HUES6 (cell line): Measurements from ENCODE around the gene IL6R.

Experiments
- H3K27ac ChIP-seq: 2 replicates; pipeline ENCODE4 v1.7.0; 2013; ENCODE audit warnings: low read depth, mild to moderate bottlenecking, low read length, inconsistent platforms
- H3K27me3 ChIP-seq: 2 replicates; pipeline ENCODE4 v1.6.1; 2013; ENCODE audit warnings: low read length; ENCODE audit not compliant: control insufficient read depth, insufficient read depth
- H3K36me3 ChIP-seq: 2 replicates; pipeline ENCODE4 v1.6.1; 2013; ENCODE audit warnings: low read length; ENCODE audit not compliant: control insufficient read depth, insufficient read depth
- H3K4me1 ChIP-seq: 2 replicates; pipeline ENCODE4 v1.6.1; 2013; ENCODE audit warnings: low read length; ENCODE audit not compliant: control insufficient read depth, insufficient read depth
- H3K4me3 ChIP-seq: 2 replicates; pipeline ENCODE4 v1.5.1; 2013; ENCODE audit warnings: low read depth, low read length
- H3K9ac ChIP-seq: one replicate; pipeline ENCODE4 v1.6.1; 2013; ENCODE audit warnings: mild to moderate bottlenecking, low read length
- H3K9me3 ChIP-seq: 2 replicates; pipeline ENCODE4 v1.6.1; 2013; ENCODE audit warnings: low read depth, low read length; ENCODE audit not compliant: control insufficient read depth, insufficient read depth

Gene IL6R

GRCh38 chr1:154488922-154489321 lies 83.8 kb downstream of the IL6R start:
- Histone ChIP-seq H3K27ac (no peak overlapping the region), H3K4me3 (no peak overlapping the region), H3K27me3 (peaks cover 9% of the 10 kb centered on the region), H3K4me1 (peaks cover 14% of the 10 kb centered on the region), H3K36me3 (no peaks in the 10 kb centered on the region), H3K9me3 (no peaks in the 10 kb centered on the region), H3K9ac (no peak overlapping the region)

DNA sequence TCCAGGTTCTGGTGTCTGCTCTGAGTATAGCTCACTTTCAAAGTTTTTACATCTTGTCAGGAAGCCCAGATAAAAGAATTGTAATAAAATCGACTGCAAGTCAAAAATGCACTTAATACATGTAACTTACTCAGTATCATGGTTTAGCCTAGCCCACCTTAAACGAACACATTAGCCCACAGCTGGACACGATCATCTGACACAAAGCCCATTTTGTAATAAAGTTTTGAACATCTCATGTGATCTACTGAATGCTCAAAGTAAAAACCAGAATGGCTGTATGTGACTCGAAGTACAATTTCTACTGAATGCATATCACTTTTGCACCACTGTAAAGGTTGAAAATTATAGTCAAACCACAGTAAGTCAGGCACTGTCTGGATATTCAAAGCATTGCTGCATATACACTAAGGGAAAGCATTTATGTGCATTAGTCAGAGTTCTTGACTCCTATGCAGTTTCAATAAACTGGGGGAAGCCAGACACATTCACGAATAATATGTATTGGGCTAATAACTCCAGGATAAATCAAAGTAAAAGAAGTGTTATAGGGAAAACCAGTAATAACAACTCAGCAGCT lies 84.6 kb downstream of the IL6R start:
- Histone ChIP-seq H3K36me3 (no peaks in the 10 kb centered on the region), H3K27me3 (peaks cover 9% of the 10 kb centered on the region), H3K9me3 (no peaks in the 10 kb centered on the region), H3K9ac (no peak overlapping the region), H3K27ac (no peak overlapping the region), H3K4me3 (no peak overlapping the region), H3K4me1 (peaks cover 14% of the 10 kb centered on the region)

- peaks cover 14% of the 10 kb centered on the region for H3K4me1 ChIP-seq
- no peaks in the 10 kb centered on the region for H3K9me3 ChIP-seq
- H3K27me3 ChIP-seq: peaks cover 9% of the 10 kb centered on the region
Observed at GRCh38 chr1:154490317-154490716, 85.2 kb downstream of the IL6R start.

DNA sequence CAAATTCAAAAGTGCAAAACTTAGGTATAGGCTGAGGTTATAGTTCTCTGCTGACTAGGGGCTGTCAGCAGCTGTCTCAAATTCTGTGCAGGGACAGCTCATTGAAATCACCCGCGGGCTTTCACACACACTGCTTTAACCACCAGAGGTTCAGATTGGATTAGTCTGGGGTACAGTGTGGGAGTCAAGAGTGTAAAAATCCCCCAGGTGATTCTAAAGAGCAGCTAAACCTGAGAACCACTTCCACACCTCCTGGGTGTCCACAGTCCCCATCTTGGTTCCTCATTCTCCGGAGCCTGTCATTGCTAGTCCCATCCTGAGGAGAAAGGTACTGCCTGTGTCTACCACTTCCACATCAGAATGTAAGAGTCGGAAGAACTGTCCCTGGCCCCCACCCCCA lies 87.0 kb downstream of the IL6R start:
- no peaks in the 10 kb centered on the region for H3K36me3 ChIP-seq
- no peak overlapping the region for H3K9ac ChIP-seq
- no peak overlapping the region for H3K27ac ChIP-seq
- H3K9me3 ChIP-seq: no peaks in the 10 kb centered on the region
- H3K27me3 ChIP-seq: peaks cover 9% of the 10 kb centered on the region
- peaks cover 14% of the 10 kb centered on the region for H3K4me1 ChIP-seq
- H3K4me3 ChIP-seq: no peak overlapping the region

More at GRCh38 chr1:154490317-154490716, 85.2 kb downstream of the IL6R start:
- H3K27ac ChIP-seq: no peak overlapping the region
- no peak overlapping the region for H3K9ac ChIP-seq
- no peaks in the 10 kb centered on the region for H3K36me3 ChIP-seq
- no peak overlapping the region for H3K4me3 ChIP-seq

DNA sequence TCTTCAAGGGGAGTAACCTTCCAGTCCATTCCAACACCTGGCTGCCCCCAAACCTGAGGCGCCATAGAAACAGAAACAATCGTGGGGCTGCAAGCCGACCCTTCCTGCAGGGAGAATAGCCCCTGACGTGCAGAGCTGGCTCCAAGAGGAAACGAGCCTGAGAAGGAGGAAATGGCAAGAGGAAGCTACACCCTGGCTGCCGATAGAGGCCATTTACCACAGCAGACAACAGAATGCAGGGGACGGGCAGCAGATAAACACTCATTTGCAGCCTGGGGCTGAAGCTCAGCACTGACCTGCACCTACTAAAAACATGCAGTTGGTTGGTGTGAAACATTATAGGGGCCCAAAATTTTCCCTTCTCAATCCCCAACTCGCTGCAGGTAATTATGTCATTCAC lies 88.1 kb downstream of the IL6R start:
- Histone ChIP-seq H3K27me3 (peaks cover 9% of the 10 kb centered on the region), H3K27ac (no peak overlapping the region), H3K36me3 (no peaks in the 10 kb centered on the region), H3K9ac (no peak overlapping the region), H3K4me3 (no peak overlapping the region), H3K9me3 (no peaks in the 10 kb centered on the region), H3K4me1 (peaks cover 14% of the 10 kb centered on the region)

- H3K4me3 ChIP-seq: no peak overlapping the region
- H3K27ac ChIP-seq: no peak overlapping the region
- H3K4me1 ChIP-seq: peaks cover 10% of the 10 kb centered on the region
- H3K36me3 ChIP-seq: no peaks in the 10 kb centered on the region
- H3K27me3 ChIP-seq: peaks cover 33% of the 10 kb centered on the region
- no peaks in the 10 kb centered on the region for H3K9me3 ChIP-seq
- no peak overlapping the region for H3K9ac ChIP-seq
Observed at GRCh38 chr1:154495496-154496273, 90.5 kb downstream of the IL6R start.

- H3K9ac ChIP-seq: no peak overlapping the region
- peaks cover 12% of the 10 kb centered on the region for H3K4me1 ChIP-seq
- no peak overlapping the region for H3K27ac ChIP-seq
- peaks cover 36% of the 10 kb centered on the region for H3K27me3 ChIP-seq
- H3K36me3 ChIP-seq: no peaks in the 10 kb centered on the region
- H3K9me3 ChIP-seq: no peaks in the 10 kb centered on the region
- no peak overlapping the region for H3K4me3 ChIP-seq
Observed at GRCh38 chr1:154496383-154496782, 91.2 kb downstream of the IL6R start.

GRCh38 chr1:154497026-154497806 lies 92.1 kb downstream of the IL6R start:
- Histone ChIP-seq H3K27ac (no peak overlapping the region), H3K4me1 (peaks cover 12% of the 10 kb centered on the region)

GRCh38 chr1:154499446-154499845 lies 94.3 kb downstream of the IL6R start:
- peaks cover 62% of the 10 kb centered on the region for H3K27me3 ChIP-seq
- H3K36me3 ChIP-seq: no peaks in the 10 kb centered on the region

More at GRCh38 chr1:154497026-154497806, 92.1 kb downstream of the IL6R start:
- Histone ChIP-seq H3K4me3 (no peak overlapping the region), H3K36me3 (no peaks in the 10 kb centered on the region), H3K27me3 (peaks cover 39% of the 10 kb centered on the region), H3K9ac (no peak overlapping the region), H3K9me3 (no peaks in the 10 kb centered on the region)

DNA sequence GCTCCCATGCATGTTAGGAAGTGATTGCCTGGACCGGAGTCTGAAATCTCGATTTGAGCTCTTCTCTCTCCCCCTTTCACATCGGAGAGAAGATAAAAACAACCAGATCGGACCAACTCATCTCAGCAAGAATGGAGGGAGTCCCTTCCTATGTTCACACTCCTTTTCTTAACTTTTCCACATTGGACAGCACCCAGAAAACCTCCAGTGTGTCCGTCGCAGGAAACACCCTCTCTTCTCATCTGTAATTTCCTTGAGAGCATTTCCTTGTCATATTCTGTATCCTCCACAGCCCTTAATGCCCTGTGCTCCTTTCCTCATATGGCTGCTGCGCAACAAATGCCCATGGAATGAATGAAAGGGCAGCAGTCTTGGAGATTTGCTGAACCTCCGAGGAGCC lies 95.4 kb downstream of the IL6R start:
- Histone ChIP-seq H3K27me3 (peaks cover 70% of the 10 kb centered on the region), H3K4me1 (peaks cover 2% of the 10 kb centered on the region; the same call in 1 of the 2 replicates), H3K4me3 (no peak overlapping the region), H3K27ac (no peak overlapping the region), H3K9ac (no peak overlapping the region), H3K36me3 (no peaks in the 10 kb centered on the region), H3K9me3 (no peaks in the 10 kb centered on the region)

More at GRCh38 chr1:154499446-154499845, 94.3 kb downstream of the IL6R start:
- Histone ChIP-seq H3K9ac (no peak overlapping the region), H3K27ac (no peak overlapping the region), H3K9me3 (no peaks in the 10 kb centered on the region), H3K4me1 (peaks cover 2% of the 10 kb centered on the region; the same call in 1 of the 2 replicates), H3K4me3 (no peak overlapping the region)
